Measurements from ENCODE around the gene DAB2IP.

The DAB2IP gene

GRCh38 chr9:121769939-121770338, 118.5 kb downstream of the DAB2IP start:
- no peak for DNase-seq (ENCODE audit: extremely low read depth, low read depth)
- TF ChIP-seq CTCF (IDR thresholded peaks at IDR 0.05; ENCODE audit: low read depth, low read length, missing control alignments) = no peak
- H3K4me3 ChIP-seq (replicated peaks; ENCODE audit: low read depth, low read length) = no peak overlapping the region

- no peak for TF ChIP-seq CTCF (IDR thresholded peaks at IDR 0.05; ENCODE audit: low read depth, low read length, missing control alignments)
- H3K4me3 ChIP-seq (replicated peaks; ENCODE audit: low read depth, low read length) = no peak overlapping the region
- peak; percentile 21 for DNase-seq (ENCODE audit: extremely low read depth, low read depth)
Observed at GRCh38 chr9:121770415-121771273, 119.2 kb downstream of the DAB2IP start.

- DNase-seq (ENCODE audit: extremely low read depth, low read depth) = no peak
- TF ChIP-seq CTCF (IDR thresholded peaks at IDR 0.05; ENCODE audit: low read depth, low read length, missing control alignments) = no peak
- H3K4me3 ChIP-seq (replicated peaks; ENCODE audit: low read depth, low read length) = no peak overlapping the region
Observed at GRCh38 chr9:121771418-121771817, 120.0 kb downstream of the DAB2IP start.

- no peak for DNase-seq (ENCODE audit: extremely low read depth, low read depth)
- H3K4me3 ChIP-seq (replicated peaks; ENCODE audit: low read depth, low read length) = no peak overlapping the region
- no peak for TF ChIP-seq CTCF (IDR thresholded peaks at IDR 0.05; ENCODE audit: low read depth, low read length, missing control alignments)
Observed at GRCh38 chr9:121771851-121772599, 120.6 kb downstream of the DAB2IP start.

GRCh38 chr9:121772600-121773285, 121.3 kb downstream of the DAB2IP start:
- no peak for TF ChIP-seq CTCF (IDR thresholded peaks at IDR 0.05; ENCODE audit: low read depth, low read length, missing control alignments)
- DNase-seq (ENCODE audit: extremely low read depth, low read depth) = no peak
- H3K4me3 ChIP-seq (replicated peaks; ENCODE audit: low read depth, low read length) = no peak overlapping the region

- no peak for DNase-seq (ENCODE audit: extremely low read depth, low read depth)
- no peak overlapping the region for H3K4me3 ChIP-seq (replicated peaks; ENCODE audit: low read depth, low read length)
- TF ChIP-seq CTCF (IDR thresholded peaks at IDR 0.05; ENCODE audit: low read depth, low read length, missing control alignments) = no peak
Observed at GRCh38 chr9:121773286-121773953, 122.0 kb downstream of the DAB2IP start.
